Activated T-cell treated with anti-CD3 and anti-CD28 coated beads, Interleukin-2, amount 50 U/mL, for 72 hours (primary cell): ENCODE measurements around the gene AMZ1. TPM values are rescaled to one million over a fixed set of nuclear protein-coding genes. Genes with fewer than 3 reads are reported as not detected.
"Not testable (repeated sequence)": the region's sequence is repeated elsewhere in the genome, so short reads cannot be mapped to it uniquely, and the experiment has no call there.

ENCODE experiments used
- ATAC-seq, 2 donors: fragments of 150-1000 bp; cut with Tn5 transposase; replicated peaks in 1 of 2; 2 replicates each; pipeline ENCODE4 v1.10.0; 2021; ENCODE audit warnings: moderate library complexity in 2 of 2, mild to moderate bottlenecking in 1 of 2
- DNase-seq, 2 donors: peaks; one replicate each; pipeline ENCODE4 v3.0.0; 2021 to 2022; ENCODE audit warnings: mixed read lengths in 1 of 2
- H3K27ac Mint-ChIP-seq: one replicate; pipeline ENCODE4 v1.8.0; 2022; ENCODE audit warnings: mild to moderate bottlenecking, moderate library complexity, mixed read lengths
- H3K27me3 Mint-ChIP-seq: one replicate; pipeline ENCODE4 v1.8.0; 2022; ENCODE audit warnings: low read depth, mixed read lengths
- H3K36me3 Mint-ChIP-seq, 2 donors: one replicate each; pipeline ENCODE4 v1.8.0; 2022; ENCODE audit warnings: mixed read lengths in 2 of 2, mild to moderate bottlenecking in 1 of 2; ENCODE audit not compliant: insufficient read depth in 2 of 2
- H3K4me1 Mint-ChIP-seq: one replicate; pipeline ENCODE4 v1.8.0; 2022; ENCODE audit warnings: low read depth, mixed read lengths
- H3K4me3 Mint-ChIP-seq, 2 donors: one replicate each; pipeline ENCODE4 v1.8.0; 2022; ENCODE audit warnings: mild to moderate bottlenecking in 2 of 2, mixed read lengths in 2 of 2, moderate library complexity in 2 of 2
- H3K9me3 Mint-ChIP-seq, 2 donors: one replicate each; pipeline ENCODE4 v1.8.0; 2022; ENCODE audit warnings: mixed read lengths in 2 of 2
- total RNA-seq, 2 donors: library from RNA; stranded (reverse); gene quantifications; one replicate each; pipeline ENCODE4 v1.2.3, GENCODE V29; 2022

AMZ1 gene
- total RNA-seq, 2 donors from 2014 or later, result 0.34 to 1.3 TPM

GRCh38 chr7:2737005-2737743 is 49.2 kb downstream of the AMZ1 start:
- H3K9me3 Mint-ChIP-seq, H3K27me3 Mint-ChIP-seq, H3K4me3 Mint-ChIP-seq, DNase-seq, H3K27ac Mint-ChIP-seq, ATAC-seq, H3K36me3 Mint-ChIP-seq: not testable (repeated sequence)
- H3K4me1 Mint-ChIP-seq, result peaks cover 45% of the 10 kb centered on the region

- no peaks in the 10 kb centered on the region for H3K9me3 Mint-ChIP-seq
- H3K4me3 Mint-ChIP-seq, result peak overlapping the region in 1 of 2 donors; percentile 17
- ATAC-seq, result no peak
- no peak overlapping the region for H3K27ac Mint-ChIP-seq
- no peaks in the 10 kb centered on the region for H3K27me3 Mint-ChIP-seq
- DNase-seq, result no peak
- H3K36me3 Mint-ChIP-seq, result peaks cover 2 to 6% of the 10 kb centered on the region in 2 donors
- H3K4me1 Mint-ChIP-seq, result peaks cover 37% of the 10 kb centered on the region
Measured at GRCh38 chr7:2737771-2738540, 50.0 kb downstream of the AMZ1 start.

- Mint-ChIP-seq H3K4me3 (peak overlapping the region in 1 of 2 donors; percentile 24), H3K4me1 (peaks cover 27% of the 10 kb centered on the region), H3K27ac (no peak overlapping the region), H3K36me3 (peaks cover 0 to 4% of the 10 kb centered on the region in 2 donors), H3K27me3 (no peaks in the 10 kb centered on the region), H3K9me3 (no peaks in the 10 kb centered on the region)
- DNase-seq (no peak), ATAC-seq (no peak)
Measured at GRCh38 chr7:2738766-2739549, 51.0 kb downstream of the AMZ1 start.

- not testable (repeated sequence) for H3K9me3 Mint-ChIP-seq, H3K27ac Mint-ChIP-seq, H3K4me1 Mint-ChIP-seq, ATAC-seq, H3K27me3 Mint-ChIP-seq, H3K4me3 Mint-ChIP-seq, DNase-seq
- peaks cover 4 to 12% of the 10 kb centered on the region in 2 donors for H3K36me3 Mint-ChIP-seq
Measured at GRCh38 chr7:2743523-2744185, 55.7 kb downstream of the AMZ1 start.

GRCh38 chr7:2748684-2749083 is 60.7 kb downstream of the AMZ1 start:
- H3K4me1 Mint-ChIP-seq, H3K36me3 Mint-ChIP-seq, ATAC-seq, H3K27me3 Mint-ChIP-seq, H3K9me3 Mint-ChIP-seq, H3K27ac Mint-ChIP-seq, H3K4me3 Mint-ChIP-seq, DNase-seq: not testable (repeated sequence)

GRCh38 chr7:2750004-2750407 is 62.0 kb downstream of the AMZ1 start:
- H3K27me3 Mint-ChIP-seq, result no peaks in the 10 kb centered on the region
- no peak for DNase-seq
- no peak overlapping the region for H3K27ac Mint-ChIP-seq
- ATAC-seq, result no peak
- peaks cover 2 to 4% of the 10 kb centered on the region in 2 donors for H3K36me3 Mint-ChIP-seq
- H3K4me3 Mint-ChIP-seq, result no peak overlapping the region
- H3K9me3 Mint-ChIP-seq, result peaks cover 0 to 2% of the 10 kb centered on the region in 2 donors
- H3K4me1 Mint-ChIP-seq, result no peaks in the 10 kb centered on the region

GRCh38 chr7:2751086-2751485 is 63.1 kb downstream of the AMZ1 start:
- no peak for ATAC-seq

GRCh38 chr7:2753148-2753547 is 65.1 kb downstream of the AMZ1 start:
- ATAC-seq (no peak), DNase-seq (no peak)
- H3K36me3 Mint-ChIP-seq, result peaks cover 3 to 14% of the 10 kb centered on the region in 2 donors
- no peak overlapping the region for H3K27ac Mint-ChIP-seq
- peaks cover 0 to under 1% of the 10 kb centered on the region in 2 donors for H3K9me3 Mint-ChIP-seq
- no peak overlapping the region for H3K4me3 Mint-ChIP-seq
- H3K27me3 Mint-ChIP-seq, result no peaks in the 10 kb centered on the region
- peaks cover 19% of the 10 kb centered on the region for H3K4me1 Mint-ChIP-seq

More at GRCh38 chr7:2751086-2751485, 63.1 kb downstream of the AMZ1 start:
- H3K4me3 Mint-ChIP-seq, result no peak overlapping the region
- H3K27ac Mint-ChIP-seq, result no peak overlapping the region
- no peak for DNase-seq
- peaks cover 5 to 12% of the 10 kb centered on the region in 2 donors for H3K36me3 Mint-ChIP-seq
- no peaks in the 10 kb centered on the region for H3K27me3 Mint-ChIP-seq
- H3K4me1 Mint-ChIP-seq, result no peaks in the 10 kb centered on the region
- peaks cover 0 to 2% of the 10 kb centered on the region in 2 donors for H3K9me3 Mint-ChIP-seq

- no peak overlapping the region for H3K27ac Mint-ChIP-seq
- peaks cover 4 to 19% of the 10 kb centered on the region in 2 donors for H3K36me3 Mint-ChIP-seq
- no peaks in the 10 kb centered on the region for H3K27me3 Mint-ChIP-seq
- no peaks in the 10 kb centered on the region for H3K9me3 Mint-ChIP-seq
- peaks cover 29% of the 10 kb centered on the region for H3K4me1 Mint-ChIP-seq
- DNase-seq (no peak), ATAC-seq (no peak)
- no peak overlapping the region for H3K4me3 Mint-ChIP-seq
Measured at GRCh38 chr7:2754086-2754485, 66.1 kb downstream of the AMZ1 start.

- DNase-seq (no peak), ATAC-seq (no peak)
- Mint-ChIP-seq H3K27ac (peak overlapping the region; percentile 66), H3K4me3 (no peak overlapping the region), H3K4me1 (peaks cover 37% of the 10 kb centered on the region), H3K9me3 (no peaks in the 10 kb centered on the region), H3K36me3 (peaks cover 7 to 20% of the 10 kb centered on the region in 2 donors), H3K27me3 (no peaks in the 10 kb centered on the region)
Measured at GRCh38 chr7:2754912-2755311, 66.9 kb downstream of the AMZ1 start.

- no peak overlapping the region for H3K4me3 Mint-ChIP-seq
- DNase-seq, result no peak
- no peak for ATAC-seq
- H3K36me3 Mint-ChIP-seq, result peaks cover 7 to 22% of the 10 kb centered on the region in 2 donors
- H3K27ac Mint-ChIP-seq, result peak overlapping the region; percentile 66
- H3K4me1 Mint-ChIP-seq, result peaks cover 43% of the 10 kb centered on the region
- H3K27me3 Mint-ChIP-seq, result no peaks in the 10 kb centered on the region
- no peaks in the 10 kb centered on the region for H3K9me3 Mint-ChIP-seq
Measured at GRCh38 chr7:2755531-2755930, 67.5 kb downstream of the AMZ1 start.

GRCh38 chr7:2757361-2757903 is 69.4 kb downstream of the AMZ1 start:
- peak overlapping the region; percentile 71 to 87 for H3K4me3 Mint-ChIP-seq
- peaks cover 53% of the 10 kb centered on the region for H3K4me1 Mint-ChIP-seq
- peak; percentile 5 to 8 for ATAC-seq
- peak overlapping the region; percentile 97 for H3K27ac Mint-ChIP-seq
- DNase-seq, result no peak
- peaks cover 7 to 22% of the 10 kb centered on the region in 2 donors for H3K36me3 Mint-ChIP-seq
- H3K27me3 Mint-ChIP-seq, result no peaks in the 10 kb centered on the region
- no peaks in the 10 kb centered on the region for H3K9me3 Mint-ChIP-seq
